ENCODE data around the gene NSUN7.
"Not testable (repeated sequence)": the region's sequence is repeated elsewhere in the genome, so short reads cannot be mapped to it uniquely, and the experiment has no call there.

Gene NSUN7
- total RNA-seq, result 0 to 0.66 (median 0) reads per million in 9 experiments

DNA sequence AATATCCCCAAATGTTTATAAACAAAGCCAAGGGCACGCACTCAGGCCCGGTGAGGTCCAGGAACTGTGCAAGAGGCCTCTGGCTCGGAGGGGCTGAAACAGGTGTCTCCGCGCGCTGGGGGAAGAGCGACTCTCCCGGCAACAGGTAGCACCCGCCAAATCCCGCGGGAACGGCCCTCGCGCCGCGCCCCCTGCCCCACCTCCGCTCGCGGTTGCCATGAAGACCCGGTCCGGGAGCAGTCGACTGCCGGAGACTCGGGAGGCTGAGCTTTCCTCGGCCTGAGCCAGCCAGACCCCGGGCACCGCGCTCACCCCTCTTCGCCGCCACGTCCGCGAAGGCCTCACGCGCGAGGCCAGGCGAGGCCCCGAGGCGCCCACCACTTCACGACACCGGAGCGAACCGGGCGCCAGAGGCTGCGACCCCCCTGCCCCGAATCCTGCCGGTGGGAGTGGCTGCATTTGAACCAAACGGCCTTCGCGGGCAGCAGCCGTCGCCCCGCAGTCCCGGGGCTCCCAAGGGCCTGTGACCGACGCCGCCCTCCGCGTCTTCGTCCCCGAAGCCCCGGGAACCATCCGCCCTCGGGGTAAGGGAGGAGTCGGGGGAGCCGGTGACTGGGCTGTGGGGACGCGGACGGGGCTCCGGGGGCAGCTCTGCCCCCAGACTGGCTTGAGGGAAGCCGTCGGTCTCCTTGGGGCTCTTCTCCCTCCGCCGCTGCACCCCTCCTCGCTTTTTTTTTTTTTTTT lies at the start of gene NSUN7:
Gene NSUN7, plus strand, starts transcription at position 239 of the 744 bp plus-strand sequence. CDS start 739 bp downstream, outside the sequence.
- ATAC-seq (replicated peaks), result peak; percentile 19
- Mint-ChIP-seq H3K27me3 (peaks cover 47 to 66% of the 10 kb centered on the region in 2 donors), H3K36me3 (ENCODE audit: insufficient read depth) (no peaks in the 10 kb centered on the region), H3K27ac (no peak within 1 kb of the TSS), H3K4me3 (peak within 1 kb of the TSS; percentile 53 to 54), H3K4me1 (ENCODE audit: low read depth in 2 of 2) (peaks cover 0 to 2% of the 10 kb centered on the region in 2 donors), H3K9me3 (no peaks in the 10 kb centered on the region)
- no peak for DNase-seq

GRCh38 chr4:40702137-40702799 lies 47.5 kb upstream of the NSUN7 start:
- Mint-ChIP-seq H3K27me3 (peaks cover 0 to 9% of the 10 kb centered on the region in 2 donors), H3K4me3 (no peak overlapping the region), H3K4me1 (ENCODE audit: low read depth in 2 of 2) (no peaks in the 10 kb centered on the region), H3K9me3 (no peaks in the 10 kb centered on the region), H3K36me3 (ENCODE audit: insufficient read depth) (no peaks in the 10 kb centered on the region), H3K27ac (no peak overlapping the region)
- ATAC-seq (replicated peaks) (no peak), DNase-seq (no peak)

GRCh38 chr4:40702800-40703151 lies 47.0 kb upstream of the NSUN7 start:
- no peaks in the 10 kb centered on the region for H3K4me1 Mint-ChIP-seq (ENCODE audit: low read depth in 2 of 2)
- H3K4me3 Mint-ChIP-seq, result no peak overlapping the region
- no peak for ATAC-seq (replicated peaks)
- H3K36me3 Mint-ChIP-seq (ENCODE audit: insufficient read depth), result no peaks in the 10 kb centered on the region
- H3K27ac Mint-ChIP-seq, result no peak overlapping the region
- no peaks in the 10 kb centered on the region for H3K9me3 Mint-ChIP-seq
- DNase-seq, result no peak
- H3K27me3 Mint-ChIP-seq, result peaks cover 0 to 9% of the 10 kb centered on the region in 2 donors

DNA sequence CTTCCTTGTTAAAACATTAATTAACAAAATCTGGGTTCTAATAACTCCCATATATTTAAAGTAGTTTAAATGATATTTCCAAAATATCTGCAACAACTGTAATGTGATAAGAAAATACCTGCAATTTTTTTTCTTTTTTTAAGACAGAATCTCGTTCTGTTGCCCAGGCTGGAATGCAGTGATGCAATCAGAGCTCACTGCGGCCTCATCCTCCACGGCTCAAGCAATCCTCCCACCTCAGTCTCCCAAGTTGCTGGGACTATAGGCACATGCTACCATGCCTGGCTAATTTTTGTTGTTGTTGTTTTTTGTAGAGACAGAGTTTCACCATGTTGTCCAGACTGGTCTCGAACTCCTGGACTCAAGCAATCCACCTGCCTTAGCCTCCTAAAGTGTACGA lies 45.7 kb upstream of the NSUN7 start:
- Mint-ChIP-seq H3K27ac (no peak overlapping the region), H3K9me3 (no peaks in the 10 kb centered on the region), H3K27me3 (peaks cover 0 to 15% of the 10 kb centered on the region in 2 donors), H3K36me3 (ENCODE audit: insufficient read depth) (no peaks in the 10 kb centered on the region), H3K4me1 (ENCODE audit: low read depth in 2 of 2) (no peaks in the 10 kb centered on the region), H3K4me3 (no peak overlapping the region)
- DNase-seq (no peak), ATAC-seq (replicated peaks) (no peak)

- ATAC-seq (replicated peaks) (no peak), DNase-seq (no peak)
- no peak overlapping the region for H3K27ac Mint-ChIP-seq
- no peak overlapping the region for H3K4me3 Mint-ChIP-seq
- H3K36me3 Mint-ChIP-seq (ENCODE audit: insufficient read depth), result no peaks in the 10 kb centered on the region
- H3K27me3 Mint-ChIP-seq, result peaks cover 6 to 27% of the 10 kb centered on the region in 2 donors
- no peaks in the 10 kb centered on the region for H3K4me1 Mint-ChIP-seq (ENCODE audit: low read depth in 2 of 2)
- H3K9me3 Mint-ChIP-seq, result no peaks in the 10 kb centered on the region
Observed at GRCh38 chr4:40710484-40711254, 39.1 kb upstream of the NSUN7 start.

DNA sequence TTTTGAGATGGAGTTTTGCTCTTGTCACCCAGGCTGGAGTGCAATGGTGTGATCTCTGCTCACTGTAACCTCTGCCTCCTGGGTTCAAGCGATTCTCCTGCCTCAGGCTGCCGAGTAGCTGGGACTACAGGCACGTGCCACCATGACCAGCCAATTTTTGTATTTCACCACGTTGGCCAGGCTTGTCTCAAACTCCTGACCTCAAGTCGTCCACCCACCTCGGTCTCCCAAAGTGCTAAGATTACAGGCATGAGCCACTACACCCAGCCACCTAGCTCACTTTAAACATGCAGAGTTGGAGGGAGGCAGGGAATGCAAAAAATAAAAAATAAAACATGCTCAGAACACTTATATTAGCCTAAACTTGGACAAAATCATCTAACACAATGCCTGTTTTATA lies 36.8 kb upstream of the NSUN7 start:
- not testable (repeated sequence) for H3K9me3 Mint-ChIP-seq; DNase-seq; H3K4me1 Mint-ChIP-seq (ENCODE audit: low read depth in 2 of 2); ATAC-seq (replicated peaks); H3K4me3 Mint-ChIP-seq; H3K36me3 Mint-ChIP-seq (ENCODE audit: insufficient read depth); H3K27ac Mint-ChIP-seq
- H3K27me3 Mint-ChIP-seq, result peaks cover 12 to 27% of the 10 kb centered on the region in 2 donors

GRCh38 chr4:40713798-40714197 lies 36.0 kb upstream of the NSUN7 start:
- Mint-ChIP-seq H3K9me3 (no peaks in the 10 kb centered on the region), H3K4me3 (no peak overlapping the region), H3K27me3 (peaks cover 12 to 24% of the 10 kb centered on the region in 2 donors), H3K27ac (no peak overlapping the region), H3K36me3 (ENCODE audit: insufficient read depth) (no peaks in the 10 kb centered on the region), H3K4me1 (ENCODE audit: low read depth in 2 of 2) (no peaks in the 10 kb centered on the region)
- DNase-seq (no peak), ATAC-seq (replicated peaks) (no peak)

- no peak for DNase-seq
- Mint-ChIP-seq H3K36me3 (ENCODE audit: insufficient read depth) (no peaks in the 10 kb centered on the region), H3K27me3 (peaks cover 6 to 8% of the 10 kb centered on the region in 2 donors), H3K4me1 (ENCODE audit: low read depth in 2 of 2) (no peaks in the 10 kb centered on the region), H3K9me3 (no peaks in the 10 kb centered on the region), H3K4me3 (no peak overlapping the region), H3K27ac (no peak overlapping the region)
- no peak for ATAC-seq (replicated peaks)
Observed at GRCh38 chr4:40718586-40718985, 31.2 kb upstream of the NSUN7 start.

DNA sequence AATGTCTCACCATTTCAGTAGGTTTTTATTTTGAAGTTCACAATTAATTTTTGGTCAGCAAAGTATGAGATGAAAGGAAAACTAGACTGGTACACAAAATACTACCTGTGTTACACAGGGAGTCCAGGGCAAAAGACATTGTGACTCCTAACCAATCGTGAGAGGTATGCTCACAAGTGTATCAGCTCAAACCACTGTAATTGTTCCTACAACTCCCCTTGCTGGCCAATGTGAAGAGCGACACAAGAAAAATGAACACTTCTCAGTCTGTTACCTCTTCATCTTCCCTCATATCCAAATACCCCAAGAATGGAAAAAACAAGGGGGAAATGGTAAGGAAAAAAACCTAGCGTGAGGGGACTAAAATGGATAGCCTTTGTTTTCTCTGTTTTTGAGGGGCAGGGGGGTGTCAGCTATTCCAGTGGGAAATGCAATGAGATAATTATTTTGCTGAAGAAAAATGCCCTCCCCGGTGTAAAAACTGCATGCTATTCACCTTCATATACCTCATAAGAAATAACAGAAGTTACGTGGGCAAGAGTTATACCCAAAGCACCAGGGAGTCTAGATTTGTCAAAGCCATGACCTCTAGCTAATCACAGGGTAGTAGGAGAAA lies 30.6 kb upstream of the NSUN7 start:
- H3K27me3 Mint-ChIP-seq, result peaks cover 4 to 6% of the 10 kb centered on the region in 2 donors
- H3K4me3 Mint-ChIP-seq, result no peak overlapping the region
- DNase-seq (no peak), ATAC-seq (replicated peaks) (no peak)
- no peak overlapping the region for H3K27ac Mint-ChIP-seq
- H3K4me1 Mint-ChIP-seq (ENCODE audit: low read depth in 2 of 2), result no peaks in the 10 kb centered on the region
- no peaks in the 10 kb centered on the region for H3K36me3 Mint-ChIP-seq (ENCODE audit: insufficient read depth)
- H3K9me3 Mint-ChIP-seq, result no peaks in the 10 kb centered on the region

DNA sequence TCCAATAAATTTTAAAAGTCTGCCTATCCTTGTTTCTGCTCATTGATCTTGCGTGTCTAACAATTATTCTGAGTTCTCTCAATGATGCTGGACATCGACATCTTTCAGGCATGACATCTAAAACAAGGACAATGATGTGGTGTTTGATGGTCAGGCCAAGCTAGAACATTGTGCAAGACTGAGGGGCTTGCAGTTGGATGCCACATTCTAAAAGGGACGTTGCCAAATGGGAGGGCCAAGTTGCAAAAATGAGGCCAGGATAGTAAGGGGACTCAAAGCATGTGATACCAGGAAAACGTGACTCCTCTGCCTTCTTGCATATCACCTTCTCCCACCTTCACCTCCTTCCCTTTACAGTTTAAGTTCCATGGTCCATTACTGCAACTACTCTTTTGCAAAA lies 29.4 kb upstream of the NSUN7 start:
- ATAC-seq (replicated peaks), result no peak
- no peak for DNase-seq
- no peak overlapping the region for H3K27ac Mint-ChIP-seq
- H3K9me3 Mint-ChIP-seq, result no peaks in the 10 kb centered on the region
- no peaks in the 10 kb centered on the region for H3K36me3 Mint-ChIP-seq (ENCODE audit: insufficient read depth)
- no peaks in the 10 kb centered on the region for H3K4me1 Mint-ChIP-seq (ENCODE audit: low read depth in 2 of 2)
- H3K27me3 Mint-ChIP-seq, result peaks cover 0 to 6% of the 10 kb centered on the region in 2 donors
- no peak overlapping the region for H3K4me3 Mint-ChIP-seq

DNA sequence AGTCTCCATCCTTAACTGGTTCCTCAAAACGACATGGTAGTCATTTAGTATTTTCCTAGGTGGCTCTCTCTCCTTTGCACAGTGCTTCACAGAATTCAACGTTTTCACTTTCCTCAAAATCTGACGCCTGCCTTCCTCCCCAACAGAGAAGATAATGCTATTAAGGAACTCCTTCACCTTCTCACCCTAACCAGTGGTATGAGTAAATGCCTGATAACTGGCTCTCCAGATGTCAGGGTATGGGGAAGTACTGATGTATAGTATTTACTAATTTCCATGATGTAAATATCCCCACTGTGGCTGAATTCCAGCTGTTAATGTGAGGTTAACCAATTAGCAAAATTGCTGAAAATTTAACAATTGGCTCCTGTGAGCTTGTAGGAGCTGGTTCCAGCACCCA lies 28.8 kb upstream of the NSUN7 start:
- Mint-ChIP-seq H3K27me3 (peaks cover 0 to 6% of the 10 kb centered on the region in 2 donors), H3K27ac (no peak overlapping the region), H3K9me3 (no peaks in the 10 kb centered on the region), H3K4me1 (ENCODE audit: low read depth in 2 of 2) (no peaks in the 10 kb centered on the region), H3K36me3 (ENCODE audit: insufficient read depth) (no peaks in the 10 kb centered on the region), H3K4me3 (no peak overlapping the region)
- ATAC-seq (replicated peaks) (no peak), DNase-seq (no peak)

DNA sequence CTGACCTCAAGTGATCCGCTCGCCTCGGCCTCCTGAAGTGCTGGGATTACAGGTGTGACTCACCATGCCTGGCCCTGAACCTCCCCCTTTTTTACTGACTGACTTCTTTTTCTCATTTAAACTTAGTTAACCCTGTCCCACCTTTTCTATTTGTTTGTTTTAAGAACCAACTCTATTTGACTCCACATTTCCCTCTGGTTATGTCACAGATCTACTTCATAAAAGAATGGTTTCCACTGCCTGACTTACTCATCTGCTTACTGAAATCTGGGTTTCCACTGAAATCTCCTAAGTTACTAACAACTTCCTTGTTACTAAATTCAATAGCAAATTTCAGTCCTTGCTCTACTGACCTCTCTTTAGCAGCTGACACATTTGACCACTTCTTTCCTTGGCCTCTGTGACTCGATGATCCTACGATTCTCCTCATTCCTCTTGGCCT lies 28.0 kb upstream of the NSUN7 start:
- no peaks in the 10 kb centered on the region for H3K36me3 Mint-ChIP-seq (ENCODE audit: insufficient read depth)
- no peak overlapping the region for H3K4me3 Mint-ChIP-seq
- ATAC-seq (replicated peaks), result no peak
- no peaks in the 10 kb centered on the region for H3K9me3 Mint-ChIP-seq
- DNase-seq, result no peak
- H3K4me1 Mint-ChIP-seq (ENCODE audit: low read depth in 2 of 2), result no peaks in the 10 kb centered on the region
- peaks cover 0 to 1% of the 10 kb centered on the region in 2 donors for H3K27me3 Mint-ChIP-seq
- H3K27ac Mint-ChIP-seq, result no peak overlapping the region

DNA sequence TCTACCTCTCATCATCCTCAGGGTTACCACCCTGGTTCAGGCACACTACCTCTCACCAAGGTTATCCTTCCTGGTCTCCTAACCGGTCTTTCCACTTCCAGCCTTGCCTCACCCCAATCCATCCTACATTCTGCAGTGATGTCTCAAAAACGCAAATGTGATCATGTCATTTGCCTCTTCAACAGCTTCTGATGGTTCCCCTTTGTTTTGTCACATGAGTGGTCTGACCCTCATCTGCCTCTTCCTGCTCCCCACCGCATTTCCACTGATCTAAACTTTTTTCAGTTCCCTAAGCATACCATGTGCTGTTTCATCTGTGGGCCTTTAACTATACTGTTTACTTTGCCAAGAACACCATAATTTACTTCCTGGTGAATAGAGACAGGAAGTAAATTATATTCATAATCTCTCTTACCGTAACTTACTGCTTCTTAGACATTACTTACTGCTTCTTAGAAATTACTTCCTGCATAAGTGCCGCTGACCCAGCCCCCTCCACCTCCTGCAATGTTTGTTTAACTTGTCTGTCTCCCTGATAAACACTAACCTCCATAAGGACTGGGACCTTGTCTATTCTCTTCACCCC lies 27.1 kb upstream of the NSUN7 start:
- Mint-ChIP-seq H3K4me1 (ENCODE audit: low read depth in 2 of 2) (no peaks in the 10 kb centered on the region), H3K27me3 (no peaks in the 10 kb centered on the region), H3K36me3 (ENCODE audit: insufficient read depth) (no peaks in the 10 kb centered on the region), H3K9me3 (no peaks in the 10 kb centered on the region), H3K4me3 (no peak overlapping the region), H3K27ac (no peak overlapping the region)
- ATAC-seq (replicated peaks) (no peak), DNase-seq (no peak)

Measured in effector memory CD8-positive, alpha-beta T cell (primary cell).